HL-60/S4 treated with retinoic acid at 250 ng/mL for 4 days and 3 days (cell line): Measurements from ENCODE around the gene HEPH.
"Not testable (repeated sequence)": the region's sequence is repeated elsewhere in the genome, so short reads cannot be mapped to it uniquely, and the experiment has no call there.

Source experiments
- in situ Hi-C: fragments of 300-500 bp; cut with MboI; formaldehyde crosslinking; loops from 2 replicates; pipeline ENCODE4 v1.7.0; 2022; ENCODE audit warnings: low sequenced_read_pairs

The HEPH gene

DNA sequence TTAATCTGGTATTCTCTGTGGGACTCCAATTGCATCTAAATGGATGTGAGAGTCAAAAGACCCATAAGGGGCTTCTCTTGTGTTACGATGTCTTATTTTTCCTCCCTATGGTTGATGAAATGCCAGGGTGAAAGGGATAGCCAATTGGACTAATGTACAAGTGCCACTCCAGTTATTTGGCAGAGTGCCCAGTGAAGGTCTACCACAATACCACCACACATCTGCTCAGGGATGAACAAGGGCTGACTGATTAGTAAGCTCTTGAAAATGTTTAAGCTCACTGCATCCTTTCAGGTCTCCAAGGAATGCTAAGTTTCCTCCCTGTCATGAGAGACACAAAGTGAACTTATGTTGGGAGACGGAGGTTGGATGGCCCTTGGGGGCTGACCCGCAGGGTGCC is 57.8 kb downstream of the HEPH start:
- in situ Hi-C loops: no loop called here

DNA sequence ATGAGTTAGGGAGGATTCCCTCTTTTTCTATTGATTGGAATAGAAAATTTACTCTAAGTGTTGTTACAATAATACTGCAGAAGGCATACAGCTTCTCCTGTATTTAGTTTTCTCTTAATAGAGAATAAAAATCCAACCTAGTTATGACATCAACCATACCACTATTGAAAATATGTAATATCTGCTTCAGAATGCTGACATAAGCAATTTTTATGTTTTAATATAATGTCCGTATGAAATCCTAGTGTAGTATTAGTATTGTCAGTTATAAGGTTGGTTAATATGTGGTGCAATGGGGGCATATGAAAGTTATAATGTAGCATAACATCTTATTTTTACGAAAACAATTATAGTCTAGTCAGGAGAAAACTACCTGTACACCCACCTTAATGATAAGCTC is 68.2 kb downstream of the HEPH start:
- in situ Hi-C loops: no loop called here

DNA sequence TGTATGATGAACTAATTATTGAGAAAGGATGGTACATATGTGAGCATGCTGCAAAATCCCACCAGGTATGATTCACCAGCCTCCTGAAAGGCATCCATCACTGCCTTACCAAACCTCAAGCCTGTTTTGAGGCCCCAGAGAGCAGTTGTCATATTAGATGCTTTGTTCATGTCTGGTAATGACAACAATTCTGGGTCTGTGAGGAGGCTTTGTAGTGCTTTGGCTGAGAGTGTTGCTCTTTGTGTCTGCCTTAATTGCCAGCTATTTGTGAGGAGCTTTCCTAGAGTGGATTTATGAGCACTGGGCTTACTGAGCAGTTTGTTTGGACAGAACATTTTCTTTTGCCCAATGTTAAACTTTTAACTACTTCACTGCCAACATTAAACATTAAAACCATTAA is 69.2 kb downstream of the HEPH start:
- in situ Hi-C loops: no loop called here

DNA sequence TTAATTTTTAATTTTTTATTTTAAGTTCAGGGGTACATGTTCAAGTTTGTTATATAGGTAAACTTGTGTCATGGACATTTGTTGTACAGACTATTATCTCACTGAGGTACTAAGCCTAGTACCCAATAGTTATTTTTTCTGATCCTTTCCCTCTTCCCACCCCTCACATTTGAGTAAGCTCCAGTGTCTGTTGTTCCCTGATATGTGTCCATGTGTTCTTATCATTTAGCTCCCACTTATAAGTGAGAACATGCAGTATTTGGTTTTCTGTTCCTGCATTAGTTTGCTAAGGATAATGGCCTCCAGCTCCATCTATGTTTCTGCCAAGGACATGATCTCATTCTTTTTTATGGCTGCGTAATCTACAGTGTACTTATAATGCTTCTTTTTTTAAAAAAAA is 69.9 kb downstream of the HEPH start:
- in situ Hi-C loops: not testable (repeated sequence)

DNA sequence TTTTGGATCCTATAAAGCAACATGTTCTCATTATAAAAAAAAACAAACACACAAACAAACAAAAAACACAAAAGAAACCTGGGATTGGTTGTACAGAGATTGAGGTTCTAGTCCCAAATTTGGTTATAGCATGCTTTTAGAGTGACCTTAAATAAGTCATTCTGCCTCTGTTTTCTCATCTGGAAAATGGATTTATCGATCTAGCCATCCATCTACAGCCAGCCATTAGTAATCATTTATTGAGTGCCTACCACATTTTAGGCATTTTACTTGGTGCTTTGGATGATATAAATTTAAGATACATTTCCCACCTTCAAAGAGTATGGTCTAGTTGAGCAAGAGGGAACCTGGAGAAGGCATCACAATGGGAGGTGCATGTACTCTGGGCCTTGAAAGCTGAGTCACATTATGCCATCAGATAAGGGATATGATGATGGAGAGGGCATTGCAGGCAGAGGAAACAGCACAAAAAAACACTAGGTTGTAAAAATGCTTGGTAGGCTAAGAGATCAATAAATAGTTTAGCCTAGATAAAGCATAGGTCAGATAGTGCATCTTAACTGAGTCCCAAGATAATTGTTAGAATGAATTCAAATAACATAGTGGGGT is 91.4 kb downstream of the HEPH start:
- in situ Hi-C loops: no loop called here

DNA sequence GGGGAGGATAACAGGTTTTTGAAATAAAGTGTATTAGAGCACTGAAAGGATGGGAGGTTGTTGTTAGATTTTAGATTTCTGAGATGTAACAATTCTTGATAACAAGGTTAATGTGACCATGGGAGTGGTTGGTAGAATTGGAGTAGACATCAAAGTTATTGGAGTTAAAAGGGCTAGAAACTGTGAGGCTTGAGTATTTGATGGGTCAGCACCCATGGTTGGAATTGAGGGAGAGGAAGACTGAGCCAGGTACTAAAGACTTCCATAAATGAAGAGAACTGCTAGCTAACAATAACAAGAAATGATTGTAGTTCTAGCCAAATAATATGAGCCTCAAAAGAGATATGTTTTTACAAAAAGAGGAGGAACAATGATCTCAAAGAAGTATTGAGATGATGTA is 98.8 kb downstream of the HEPH start:
- in situ Hi-C loops: no loop called here
